Suprapubic skin (tissue), 4 donors: ENCODE measurements around the gene DSCAML1.

Source experiments
- EP300 ChIP-seq: sonication (generic); formaldehyde crosslinking; IDR thresholded peaks from one replicate; pipeline ENCODE4 v1.6.1; 2017; ENCODE audit warnings: antibody characterized with exemption
- POLR2A ChIP-seq, 2 donors: fragments of 450-650 bp; IDR thresholded peaks; one replicate each; pipeline ENCODE4 v1.6.1; 2017; ENCODE audit warnings: antibody characterized with exemption in 2 of 2, mild to moderate bottlenecking in 2 of 2, moderate library complexity in 2 of 2
- POLR2AphosphoS5 ChIP-seq, 3 donors: sonication (generic); formaldehyde crosslinking; IDR thresholded peaks; one replicate each; pipeline ENCODE4 v1.6.1; 2017; ENCODE audit warnings: antibody characterized with exemption in 3 of 3
- TF ChIP-seq, protein P1 (sequence below), 2 donors: fragments of 200-600 bp in 1 of 2; fragments of 450-650 bp in 1 of 2; sonication (generic) in 1 of 2; IDR thresholded peaks; one replicate each; pipeline ENCODE4 v1.5.1; 2016 to 2019; ENCODE audit warnings: antibody characterized with exemption in 2 of 2, mild to moderate bottlenecking in 1 of 2, moderate library complexity in 1 of 2

DNA sequence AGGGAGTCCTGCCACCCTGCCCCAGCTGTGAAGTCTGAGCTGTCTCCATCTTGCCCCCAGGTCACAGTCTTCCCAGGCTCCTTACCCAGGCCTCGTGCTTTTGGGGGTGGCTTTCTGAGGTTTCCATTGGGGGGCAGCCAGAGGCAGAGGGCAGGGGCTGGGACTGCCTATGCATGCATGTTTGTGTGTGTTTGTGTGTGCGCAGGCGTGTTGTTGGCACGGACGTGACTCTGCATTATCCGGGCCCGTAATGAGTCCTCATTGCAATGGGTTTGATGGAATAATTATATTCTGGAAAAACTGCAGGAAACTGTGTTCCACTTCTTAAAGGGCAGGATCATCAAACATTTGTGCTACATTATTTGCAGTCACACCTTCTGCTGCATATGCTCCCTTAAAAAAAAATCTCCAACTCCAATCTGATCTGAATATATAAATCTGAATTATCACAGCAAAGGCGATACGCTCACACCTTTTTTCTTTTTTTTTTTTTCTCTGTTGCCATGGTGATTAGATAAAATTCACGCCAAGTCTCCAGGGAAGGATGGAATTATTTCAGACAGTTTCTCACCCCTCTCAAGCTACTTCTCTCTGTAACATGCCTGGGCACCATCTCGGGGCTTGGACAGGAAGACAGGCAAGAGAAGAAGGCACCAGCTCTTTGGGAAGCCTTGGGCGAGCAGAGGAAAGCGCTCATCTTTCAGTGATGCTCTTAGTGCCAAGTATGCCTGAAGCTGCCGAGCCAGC is 45.9 kb downstream of the DSCAML1 start:
- TF ChIP-seq POLR2A (IDR thresholded peaks at IDR 0.05) (no peak), EP300 (no peak), POLR2AphosphoS5 (IDR thresholded peaks at IDR 0.05) (no peak)
- TF ChIP-seq, protein P1, sequence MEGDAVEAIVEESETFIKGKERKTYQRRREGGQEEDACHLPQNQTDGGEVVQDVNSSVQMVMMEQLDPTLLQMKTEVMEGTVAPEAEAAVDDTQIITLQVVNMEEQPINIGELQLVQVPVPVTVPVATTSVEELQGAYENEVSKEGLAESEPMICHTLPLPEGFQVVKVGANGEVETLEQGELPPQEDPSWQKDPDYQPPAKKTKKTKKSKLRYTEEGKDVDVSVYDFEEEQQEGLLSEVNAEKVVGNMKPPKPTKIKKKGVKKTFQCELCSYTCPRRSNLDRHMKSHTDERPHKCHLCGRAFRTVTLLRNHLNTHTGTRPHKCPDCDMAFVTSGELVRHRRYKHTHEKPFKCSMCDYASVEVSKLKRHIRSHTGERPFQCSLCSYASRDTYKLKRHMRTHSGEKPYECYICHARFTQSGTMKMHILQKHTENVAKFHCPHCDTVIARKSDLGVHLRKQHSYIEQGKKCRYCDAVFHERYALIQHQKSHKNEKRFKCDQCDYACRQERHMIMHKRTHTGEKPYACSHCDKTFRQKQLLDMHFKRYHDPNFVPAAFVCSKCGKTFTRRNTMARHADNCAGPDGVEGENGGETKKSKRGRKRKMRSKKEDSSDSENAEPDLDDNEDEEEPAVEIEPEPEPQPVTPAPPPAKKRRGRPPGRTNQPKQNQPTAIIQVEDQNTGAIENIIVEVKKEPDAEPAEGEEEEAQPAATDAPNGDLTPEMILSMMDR (IDR thresholded peaks at IDR 0.05): no peak
